RPMI7951 (cell line): ENCODE measurements around the gene AMT. TPM values are rescaled to one million over a fixed set of nuclear protein-coding genes. Genes with fewer than 3 reads are reported as not detected.

Experiments used
- DNase-seq: peaks from one replicate; pipeline ENCODE4 v3.0.0-alpha.2; 2012; ENCODE audit warnings: low read depth
- total RNA-seq: library from RNA; depleted of rRNA; stranded (reverse); fragments of >200 nt; shearing (Covaris generic); gene quantifications from 2 replicates; pipeline ENCODE4 v1.2.3, GENCODE V29; 2014; rRNA removed

AMT gene
- total RNA-seq, 1 experiment from 2014 or later: not detected

DNA sequence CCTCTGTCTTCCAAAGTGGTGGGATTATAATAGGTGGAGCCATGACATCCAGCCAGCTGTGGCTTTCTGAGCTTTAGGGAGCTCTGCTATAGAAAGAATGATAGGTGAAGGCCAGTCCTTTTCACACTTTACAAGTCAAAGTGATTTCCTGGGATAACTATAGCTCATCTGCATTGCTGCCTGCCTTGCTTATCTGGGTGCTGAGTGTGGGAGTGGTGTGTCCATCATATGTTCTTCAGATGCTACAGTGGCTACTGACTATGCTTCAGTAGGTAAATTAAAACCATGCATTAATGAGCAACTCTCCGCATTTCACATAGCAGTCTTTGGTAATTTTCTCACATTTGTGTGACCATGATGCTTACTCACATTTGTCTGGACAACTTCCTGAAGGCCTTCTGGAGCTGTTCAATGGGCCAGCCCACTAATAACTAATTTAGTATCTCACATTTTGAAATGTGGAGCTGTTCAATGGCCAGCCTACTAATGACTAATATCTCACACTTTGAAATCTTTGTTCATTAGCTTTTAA lies 33.9 kb downstream of the AMT start:
- peak; percentile 40 for DNase-seq

DNA sequence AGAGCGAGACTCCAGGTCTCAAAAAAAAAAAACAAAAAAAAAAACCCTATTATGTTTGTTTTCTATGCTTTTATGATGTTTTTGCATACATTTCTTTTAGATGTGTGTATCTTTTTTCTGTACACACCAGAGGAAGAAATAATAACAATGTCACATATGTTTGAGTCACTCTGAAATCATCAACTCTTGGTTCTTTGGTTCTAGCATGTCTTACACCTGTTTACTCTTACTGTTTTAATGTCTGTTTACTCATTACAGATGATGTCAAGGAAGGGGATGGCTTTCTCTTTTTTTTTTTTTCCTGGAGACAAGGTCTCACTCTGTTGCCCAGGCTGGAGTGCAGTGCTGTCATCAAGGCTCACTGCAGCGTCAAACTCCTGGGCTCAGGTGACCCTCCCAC lies 34.6 kb downstream of the AMT start:
- DNase-seq: no peak

- no peak for DNase-seq
Observed at GRCh38 chr3:49386056-49386756, 36.1 kb downstream of the AMT start.

DNA sequence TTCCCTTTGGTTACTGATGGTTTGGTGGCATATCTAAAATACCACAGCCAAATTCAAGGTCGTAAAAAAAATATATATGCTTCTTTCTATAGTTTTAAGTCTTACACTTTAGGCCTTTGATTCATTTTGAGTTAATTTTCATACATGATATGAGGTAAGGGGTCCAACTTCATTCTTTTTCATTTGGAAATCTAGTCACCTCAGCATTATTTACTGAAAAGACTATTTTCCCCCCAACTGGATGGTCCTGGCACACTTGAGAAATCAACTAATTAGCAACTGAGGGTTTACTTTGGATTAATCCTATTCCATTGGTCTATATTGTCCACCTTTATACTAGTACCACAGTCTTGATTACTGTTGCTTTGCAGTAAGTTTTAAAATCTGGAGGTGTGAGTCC lies 36.7 kb downstream of the AMT start:
- no peak for DNase-seq

DNA sequence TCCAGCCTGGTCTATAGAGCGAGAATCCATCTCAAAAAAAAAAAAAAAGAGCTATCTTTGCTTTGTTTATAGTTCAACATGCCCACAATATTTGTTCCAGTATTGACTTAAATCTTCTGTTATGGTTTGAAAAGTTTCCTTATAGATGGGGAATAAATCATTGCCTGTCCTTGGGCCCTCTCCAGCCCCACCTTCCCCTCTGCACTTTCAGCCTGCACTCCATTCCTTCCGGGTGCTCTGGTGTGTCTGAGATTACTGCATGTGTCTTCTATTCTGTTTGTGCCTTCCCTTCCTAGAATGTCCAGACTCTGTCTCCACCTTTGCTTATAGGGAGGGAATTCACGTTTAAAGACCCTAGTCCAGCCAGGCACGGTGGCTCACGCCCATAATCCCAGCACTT lies 38.9 kb downstream of the AMT start:
- DNase-seq: no peak

DNA sequence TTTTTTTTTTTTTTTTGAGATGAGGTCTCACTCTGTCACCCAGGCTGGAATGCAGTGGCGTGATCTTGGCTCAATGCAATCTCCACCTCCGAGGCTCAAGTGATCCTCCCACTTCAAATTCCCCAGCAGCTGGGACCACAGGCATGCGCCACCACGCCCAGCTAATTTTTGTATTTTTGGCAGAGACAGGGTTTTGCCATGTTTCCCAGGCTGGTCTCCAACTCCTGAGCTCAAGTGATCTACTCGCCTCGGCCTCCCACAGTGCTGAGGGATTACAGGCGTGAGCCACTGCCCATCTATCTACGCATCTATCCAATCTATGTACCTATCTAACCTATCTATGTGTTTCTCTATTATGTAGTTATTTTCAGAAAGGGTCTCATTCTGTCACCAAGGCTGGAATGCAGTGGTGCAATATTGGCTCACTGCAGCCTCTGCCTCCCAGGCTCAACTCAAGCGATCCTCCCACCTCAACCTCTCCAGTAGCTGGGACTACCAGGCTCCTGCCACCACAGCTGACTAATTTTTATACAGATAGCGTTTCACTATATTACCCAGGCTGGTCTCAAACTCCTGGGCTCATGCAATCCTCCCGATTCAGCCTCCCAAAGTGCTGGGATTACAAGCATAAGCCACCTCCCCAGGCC lies 43.9 kb downstream of the AMT start:
- peak; percentile 85 for DNase-seq

- peak; percentile 63 for DNase-seq
Observed at GRCh38 chr3:49377483-49377882, 44.8 kb downstream of the AMT start.

DNA sequence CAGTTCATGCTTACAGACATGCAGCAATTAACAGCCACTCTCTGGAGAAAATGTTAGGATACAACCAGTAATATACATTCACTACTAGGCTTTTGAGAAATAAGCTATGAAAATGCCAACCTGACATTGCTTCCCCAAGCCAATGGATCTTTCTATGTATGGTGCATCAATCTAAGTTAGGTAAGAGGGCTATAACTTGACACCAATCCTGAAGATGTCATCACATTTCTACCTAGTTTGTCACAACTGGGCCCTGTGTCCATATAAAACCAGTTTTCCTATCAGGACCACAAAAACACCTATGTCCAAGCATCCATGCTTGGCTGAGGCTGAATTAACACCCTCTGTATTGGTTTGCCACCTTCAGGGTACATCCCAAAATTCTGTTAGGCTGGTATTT lies 50.3 kb downstream of the AMT start:
- no peak for DNase-seq

DNA sequence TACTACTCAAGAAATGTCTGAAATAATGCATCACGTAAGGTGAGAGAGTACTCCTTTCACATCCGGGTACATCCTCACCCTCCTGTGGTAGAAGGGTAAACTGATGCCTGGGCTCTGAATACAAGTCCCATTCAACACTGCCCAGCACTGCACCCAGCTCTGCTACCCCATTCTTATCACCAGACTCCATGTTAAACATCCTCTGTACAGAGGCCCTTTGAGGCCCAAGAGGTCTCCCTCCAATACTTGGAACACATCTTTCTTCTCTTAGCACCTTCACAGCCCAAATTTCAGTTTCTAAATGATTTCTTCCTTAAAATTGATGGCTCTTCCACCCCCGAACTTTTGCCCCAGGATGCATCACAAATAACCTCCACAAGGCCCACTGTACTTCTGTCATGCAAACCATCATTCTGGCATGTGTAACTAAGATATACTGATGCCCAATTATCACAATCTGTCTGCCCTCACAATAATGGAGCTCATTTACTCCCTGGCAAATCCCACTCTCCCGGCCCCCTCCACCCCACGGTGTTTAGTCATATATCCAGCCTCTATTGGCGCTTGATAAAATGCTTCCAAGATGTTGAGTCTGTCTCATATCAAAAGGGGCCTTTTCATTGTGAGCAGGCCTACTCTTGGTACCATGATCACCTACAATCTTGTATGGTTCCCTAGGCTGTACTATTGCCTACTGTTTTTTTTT lies 51.5 kb downstream of the AMT start:
- no peak for DNase-seq

Other genes starting within 250 kb of the AMT start
- gene C3orf62, start 145.2 kb downstream of the AMT start, total RNA-seq: 0.84 and 0.88 TPM in 2 replicates
- 12.9 and 14.5 TPM in 2 replicates for gene USP4, start 82.4 kb downstream of the AMT start, total RNA-seq
- not detected in 2 replicates for gene GPX1, start 64.1 kb downstream of the AMT start, total RNA-seq
- gene RHOA, start 10.5 kb downstream of the AMT start, total RNA-seq: 627 and 650 TPM in 2 replicates
- 22.9 and 24.3 TPM in 2 replicates for gene TCTA, start 10.1 kb downstream of the AMT start, total RNA-seq
- 2.4 and 4.2 TPM in 2 replicates for gene NICN1, start 6.9 kb upstream of the AMT start, total RNA-seq
- gene DAG1, start 47.8 kb upstream of the AMT start, total RNA-seq: 75.7 and 88.6 TPM in 2 replicates
- under 0.01 and 0.10 TPM in 2 replicates for gene BSN, start 132.0 kb upstream of the AMT start, total RNA-seq